Mucosa of rectum (tissue), 2 donors: ENCODE measurements around the gene RGS21.

Experiments
- H3K27ac ChIP-seq, 2 donors: one replicate each; pipeline ENCODE4 v1.7.0; 2013; ENCODE audit warnings: inconsistent platforms in 2 of 2, low read depth in 2 of 2, low read length in 2 of 2
- H3K27me3 ChIP-seq, 2 donors: one replicate each; pipeline ENCODE4 v1.7.0; 2013; ENCODE audit warnings: low read length in 2 of 2; ENCODE audit not compliant: control insufficient read depth in 2 of 2, insufficient read depth in 2 of 2
- H3K36me3 ChIP-seq, 2 donors: one replicate each; pipeline ENCODE4 v1.7.0; 2013; ENCODE audit warnings: low read length in 2 of 2; ENCODE audit not compliant: control insufficient read depth in 2 of 2, insufficient read depth in 2 of 2
- H3K4me1 ChIP-seq, 2 donors: one replicate each; pipeline ENCODE4 v1.7.0; 2013; ENCODE audit warnings: low read length in 2 of 2, mild to moderate bottlenecking in 1 of 2; ENCODE audit not compliant: control insufficient read depth in 2 of 2, insufficient read depth in 2 of 2
- H3K4me3 ChIP-seq, 2 donors: one replicate each; pipeline ENCODE4 v1.7.0; 2013; ENCODE audit warnings: low read length in 2 of 2
- H3K9ac ChIP-seq, 2 donors: one replicate each; pipeline ENCODE4 v1.7.0; 2013; ENCODE audit warnings: low read length in 2 of 2, low read depth in 1 of 2, mild to moderate bottlenecking in 1 of 2
- H3K9me3 ChIP-seq, 2 donors: one replicate each; pipeline ENCODE4 v1.7.0; 2013; ENCODE audit warnings: low read length in 2 of 2; ENCODE audit not compliant: control insufficient read depth in 2 of 2
- donor health status: healthy.
- donor health status: Normal muscosa, but diverticular disease.

Gene RGS21

DNA sequence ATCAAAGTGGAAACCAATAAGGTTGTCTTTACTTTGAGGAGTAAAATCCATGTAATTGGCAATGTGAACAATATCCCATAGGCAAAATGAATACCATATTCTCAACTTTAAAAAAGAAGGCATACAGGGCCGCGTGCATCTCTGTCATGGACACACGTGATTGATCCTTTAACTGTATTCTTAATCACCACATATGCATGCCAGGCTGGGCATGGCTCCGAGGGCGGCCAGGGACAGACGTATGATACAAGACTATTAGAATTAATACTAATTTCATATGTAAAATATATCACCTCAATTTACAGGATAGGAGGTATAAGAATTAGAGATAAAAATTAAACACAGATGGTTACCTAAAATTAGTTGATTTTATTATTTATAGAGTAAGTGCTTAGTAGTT lies 11.2 kb downstream of the RGS21 start:
- no peaks in the 10 kb centered on the region for H3K27me3 ChIP-seq
- H3K4me1 ChIP-seq: no peaks in the 10 kb centered on the region
- H3K9me3 ChIP-seq: no peaks in the 10 kb centered on the region
- no peak overlapping the region for H3K27ac ChIP-seq
- no peak overlapping the region for H3K4me3 ChIP-seq
- H3K36me3 ChIP-seq: no peaks in the 10 kb centered on the region
- H3K9ac ChIP-seq: no peak overlapping the region

DNA sequence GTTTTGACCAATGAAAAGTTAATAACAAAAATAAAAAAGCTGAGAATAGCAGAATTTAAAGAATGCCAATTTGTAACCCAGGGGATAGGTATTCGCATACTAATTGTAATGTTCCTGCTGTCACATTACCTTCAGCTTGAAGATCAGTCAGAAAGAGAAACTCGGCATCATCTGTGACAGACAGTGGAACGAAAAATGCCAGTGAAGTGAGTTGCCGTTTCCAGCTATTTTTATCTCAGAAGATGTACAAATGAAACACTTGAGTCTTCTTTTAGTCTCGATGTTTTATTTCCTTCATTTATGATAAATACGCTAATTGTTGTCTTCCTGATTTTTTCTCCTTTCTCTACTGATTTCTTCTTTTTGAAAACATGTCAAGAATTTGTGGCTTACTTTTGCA lies 26.1 kb downstream of the RGS21 start:
- no peaks in the 10 kb centered on the region for H3K27me3 ChIP-seq
- no peak overlapping the region for H3K27ac ChIP-seq
- H3K4me3 ChIP-seq: no peak overlapping the region
- no peaks in the 10 kb centered on the region for H3K9me3 ChIP-seq
- no peaks in the 10 kb centered on the region for H3K36me3 ChIP-seq
- no peak overlapping the region for H3K9ac ChIP-seq
- H3K4me1 ChIP-seq: no peaks in the 10 kb centered on the region

DNA sequence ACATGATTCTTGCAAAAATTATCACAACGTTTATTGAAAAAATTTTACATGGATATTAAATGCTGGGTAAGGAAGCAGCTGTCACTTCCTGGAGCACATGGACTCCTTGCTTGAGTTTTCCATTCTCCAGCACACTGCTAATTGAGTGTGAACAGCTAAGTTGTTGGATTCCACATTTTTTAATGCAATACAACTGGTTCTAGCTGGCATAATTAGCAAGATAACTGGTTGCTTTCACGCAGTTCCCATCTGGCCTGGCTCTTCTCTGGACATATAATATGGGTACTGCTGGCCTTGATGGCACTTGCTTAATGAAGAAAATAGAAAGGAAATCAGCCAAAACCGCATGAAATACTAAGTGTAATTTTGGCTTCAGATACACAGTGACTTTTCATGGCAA lies 26.6 kb downstream of the RGS21 start:
- Histone ChIP-seq H3K9me3 (no peaks in the 10 kb centered on the region), H3K27ac (no peak overlapping the region), H3K27me3 (no peaks in the 10 kb centered on the region), H3K9ac (no peak overlapping the region), H3K36me3 (no peaks in the 10 kb centered on the region), H3K4me3 (no peak overlapping the region), H3K4me1 (no peaks in the 10 kb centered on the region)

- H3K9me3 ChIP-seq: no peaks in the 10 kb centered on the region
- no peak overlapping the region for H3K4me3 ChIP-seq
- no peaks in the 10 kb centered on the region for H3K4me1 ChIP-seq
- H3K9ac ChIP-seq: no peak overlapping the region
- H3K27ac ChIP-seq: no peak overlapping the region
- H3K36me3 ChIP-seq: no peaks in the 10 kb centered on the region
- no peaks in the 10 kb centered on the region for H3K27me3 ChIP-seq
These were observed 32.5 kb downstream of the RGS21 start for GRCh38 chr1:192349314-192349713.

GRCh38 chr1:192350356-192350755 lies 33.6 kb downstream of the RGS21 start:
- H3K4me1 ChIP-seq: no peaks in the 10 kb centered on the region

DNA sequence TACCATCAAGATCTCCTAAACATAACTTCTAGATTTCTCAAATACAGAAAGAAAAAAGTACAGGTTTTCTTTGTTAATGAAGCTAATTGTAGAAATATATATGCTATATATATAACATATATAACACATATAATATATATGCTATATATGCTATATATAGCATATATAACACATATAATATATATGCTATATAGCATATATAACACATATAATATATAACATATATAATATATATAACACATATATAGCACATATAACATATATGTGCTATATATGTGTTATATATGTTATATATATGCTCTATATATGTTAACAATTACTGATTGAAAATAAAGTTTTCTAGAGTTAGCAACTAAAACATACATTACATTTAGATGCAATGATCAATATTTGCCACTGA lies 34.8 kb downstream of the RGS21 start:
- Histone ChIP-seq H3K4me1 (no peaks in the 10 kb centered on the region), H3K36me3 (no peaks in the 10 kb centered on the region), H3K9me3 (no peaks in the 10 kb centered on the region), H3K9ac (no peak overlapping the region), H3K4me3 (no peak overlapping the region), H3K27ac (no peak overlapping the region), H3K27me3 (no peaks in the 10 kb centered on the region)

More at GRCh38 chr1:192350356-192350755, 33.6 kb downstream of the RGS21 start:
- H3K9ac ChIP-seq: no peak overlapping the region
- H3K27ac ChIP-seq: no peak overlapping the region
- H3K9me3 ChIP-seq: no peaks in the 10 kb centered on the region
- H3K36me3 ChIP-seq: no peaks in the 10 kb centered on the region
- H3K4me3 ChIP-seq: no peak overlapping the region
- no peaks in the 10 kb centered on the region for H3K27me3 ChIP-seq

GRCh38 chr1:192357924-192358323 lies 41.1 kb downstream of the RGS21 start:
- Histone ChIP-seq H3K9ac (no peak overlapping the region), H3K27ac (no peak overlapping the region), H3K27me3 (no peaks in the 10 kb centered on the region), H3K36me3 (no peaks in the 10 kb centered on the region), H3K9me3 (no peaks in the 10 kb centered on the region), H3K4me1 (no peaks in the 10 kb centered on the region), H3K4me3 (no peak overlapping the region)

GRCh38 chr1:192358402-192358801 lies 41.6 kb downstream of the RGS21 start:
- Histone ChIP-seq H3K27me3 (no peaks in the 10 kb centered on the region), H3K27ac (no peak overlapping the region), H3K4me3 (no peak overlapping the region)

GRCh38 chr1:192358822-192359221 lies 42.0 kb downstream of the RGS21 start:
- Histone ChIP-seq H3K27me3 (no peaks in the 10 kb centered on the region), H3K4me1 (no peaks in the 10 kb centered on the region), H3K27ac (no peak overlapping the region), H3K9ac (no peak overlapping the region), H3K36me3 (no peaks in the 10 kb centered on the region), H3K4me3 (no peak overlapping the region), H3K9me3 (no peaks in the 10 kb centered on the region)

More at GRCh38 chr1:192358402-192358801, 41.6 kb downstream of the RGS21 start:
- no peak overlapping the region for H3K9ac ChIP-seq
- H3K36me3 ChIP-seq: no peaks in the 10 kb centered on the region
- H3K4me1 ChIP-seq: no peaks in the 10 kb centered on the region
- no peaks in the 10 kb centered on the region for H3K9me3 ChIP-seq

- no peaks in the 10 kb centered on the region for H3K9me3 ChIP-seq
- H3K36me3 ChIP-seq: no peaks in the 10 kb centered on the region
- H3K9ac ChIP-seq: no peak overlapping the region
- H3K27me3 ChIP-seq: no peaks in the 10 kb centered on the region
- no peaks in the 10 kb centered on the region for H3K4me1 ChIP-seq
- no peak overlapping the region for H3K4me3 ChIP-seq
- H3K27ac ChIP-seq: no peak overlapping the region
These were observed 46.4 kb downstream of the RGS21 start for GRCh38 chr1:192363177-192363576.

DNA sequence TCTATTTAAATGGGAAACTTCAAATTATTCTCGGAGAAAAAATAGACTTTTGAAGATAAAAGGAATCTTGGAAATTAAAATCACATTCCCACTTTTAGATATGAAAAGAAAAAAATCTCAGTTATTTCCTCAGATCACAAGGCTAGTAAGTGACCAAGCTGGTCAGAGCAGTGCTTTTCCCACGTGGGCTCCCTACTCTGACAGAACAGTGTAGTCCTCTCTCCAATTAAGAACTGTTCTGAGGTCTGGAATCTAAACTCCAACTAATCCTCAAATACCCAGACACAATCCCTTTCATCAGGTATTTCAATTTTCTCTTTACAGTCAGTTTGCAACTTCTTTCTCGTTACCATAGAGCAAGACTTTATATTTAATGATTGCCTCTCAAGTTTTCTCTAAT lies 50.6 kb downstream of the RGS21 start:
- no peaks in the 10 kb centered on the region for H3K9me3 ChIP-seq
- no peaks in the 10 kb centered on the region for H3K36me3 ChIP-seq
- H3K27me3 ChIP-seq: no peaks in the 10 kb centered on the region
- no peaks in the 10 kb centered on the region for H3K4me1 ChIP-seq
- H3K4me3 ChIP-seq: no peak overlapping the region
- no peak overlapping the region for H3K9ac ChIP-seq
- no peak overlapping the region for H3K27ac ChIP-seq
